HT-29 (cell line): ENCODE data around the gene MRPS9. TPM values are rescaled to one million over a fixed set of nuclear protein-coding genes. Genes with fewer than 3 reads are reported as not detected.

ENCODE experiments used
- total RNA-seq: library from RNA; depleted of rRNA; stranded (reverse); fragments of >200 nt; shearing (Covaris generic); gene quantifications from 2 replicates; pipeline ENCODE4 v1.2.3, GENCODE V29; 2014; rRNA removed

Gene MRPS9
- total RNA-seq, 1 experiment from 2014 or later: 24.8 TPM

Other genes starting within 250 kb of the MRPS9 start
- gene POU3F3, start 184.0 kb upstream of the MRPS9 start, total RNA-seq: not detected in 2 replicates
- gene GPR45, start 203.7 kb downstream of the MRPS9 start, total RNA-seq: not detected in 2 replicates